ENCODE measurements around the gene SGPP2.

Gene SGPP2

DNA sequence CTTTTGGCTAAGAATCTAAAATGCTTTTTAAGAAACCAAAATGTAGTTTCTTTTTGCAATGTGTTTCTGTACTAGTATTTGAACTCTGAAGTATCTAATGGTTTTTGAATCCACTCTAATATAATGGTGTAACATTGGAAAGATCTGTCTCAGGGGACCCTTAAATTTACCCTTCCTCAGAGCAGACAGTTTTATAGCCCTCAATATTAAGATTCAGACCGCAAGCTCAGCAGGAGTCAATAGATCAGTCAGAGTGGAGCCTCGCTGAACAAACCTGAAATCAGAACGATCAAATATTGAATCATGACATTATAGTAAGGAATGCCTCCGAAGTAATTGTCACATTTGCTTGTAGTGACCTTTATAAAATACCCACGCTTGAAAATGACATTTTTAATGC lies 18.3 kb downstream of the SGPP2 start:
- WGBS, 2 experiments (ENCODE audit: insufficient coverage in 2 of 2): 90 to 94% methylated on average over 2 to 5 of the region's 5 CpGs
- no peaks in the 10 kb centered on the region for H3K9me3 ChIP-seq (ENCODE audit: control insufficient read depth, low read length)
- H3K27ac ChIP-seq (ENCODE audit: low read depth, low read length, severe bottlenecking): no peak overlapping the region
- H3K4me3 ChIP-seq (ENCODE audit: extremely low read depth, insufficient read depth, low read length, poor library complexity, severe bottlenecking): no peak overlapping the region
- H3K4me1 ChIP-seq (ENCODE audit: control insufficient read depth, insufficient read depth, low read length, poor library complexity, severe bottlenecking): peaks cover 5% of the 10 kb centered on the region
- H3K36me3 ChIP-seq (ENCODE audit: control insufficient read depth, insufficient read depth, low read length): no peaks in the 10 kb centered on the region

DNA sequence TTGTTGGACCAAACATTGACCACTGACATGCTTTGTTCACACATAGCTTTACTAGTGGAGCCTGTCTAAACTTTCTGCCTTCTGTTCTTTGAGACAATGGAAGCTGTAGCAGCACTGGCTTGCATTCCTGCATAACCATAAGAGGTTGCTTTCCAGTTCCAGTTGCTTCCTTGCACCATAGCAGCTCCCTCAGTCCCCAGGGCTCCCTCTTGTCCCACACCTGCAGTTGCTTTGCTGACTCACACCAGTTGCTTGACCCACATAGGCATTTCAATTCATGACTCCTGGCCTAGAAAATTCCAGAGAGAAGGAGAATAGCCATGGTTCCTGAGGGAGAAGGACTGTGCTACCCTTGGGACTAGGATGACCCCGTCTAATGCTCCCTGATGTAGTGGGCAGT lies 20.9 kb downstream of the SGPP2 start:
- no peak overlapping the region for H3K27ac ChIP-seq (ENCODE audit: low read depth, low read length, severe bottlenecking)
- no peak overlapping the region for H3K4me3 ChIP-seq (ENCODE audit: extremely low read depth, insufficient read depth, low read length, poor library complexity, severe bottlenecking)
- H3K4me1 ChIP-seq (ENCODE audit: control insufficient read depth, insufficient read depth, low read length, poor library complexity, severe bottlenecking): peaks cover 10% of the 10 kb centered on the region
- no peaks in the 10 kb centered on the region for H3K9me3 ChIP-seq (ENCODE audit: control insufficient read depth, low read length)
- H3K36me3 ChIP-seq (ENCODE audit: control insufficient read depth, insufficient read depth, low read length): no peaks in the 10 kb centered on the region
- WGBS, 2 experiments (ENCODE audit: insufficient coverage in 2 of 2): 50% methylated on average over 1 of the region's 1 CpG; no CpG with 5 or more reads in 1 of the 2 experiments

DNA sequence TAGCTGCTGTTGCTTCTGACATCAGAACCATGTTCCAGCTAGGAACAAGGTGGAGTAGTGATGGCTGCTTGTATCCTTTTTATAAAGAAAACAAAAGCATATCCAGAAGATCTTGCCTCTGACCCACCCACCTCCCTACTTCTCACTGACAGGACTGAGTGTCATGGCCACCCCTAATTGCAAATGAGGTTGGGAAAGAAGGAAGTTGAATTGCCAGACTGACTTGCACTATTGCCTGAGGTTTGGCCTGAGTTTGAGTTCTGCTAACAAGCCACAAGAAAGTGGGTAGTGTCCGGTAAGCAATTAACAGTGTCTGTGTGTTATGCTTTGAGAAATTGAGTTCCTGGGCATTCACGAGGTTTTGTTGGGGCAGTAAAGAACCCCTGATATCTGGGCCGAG lies 22.8 kb downstream of the SGPP2 start:
- Histone ChIP-seq H3K27ac (ENCODE audit: low read depth, low read length, severe bottlenecking) (no peak overlapping the region), H3K36me3 (ENCODE audit: control insufficient read depth, insufficient read depth, low read length) (no peaks in the 10 kb centered on the region), H3K4me3 (ENCODE audit: extremely low read depth, insufficient read depth, low read length, poor library complexity, severe bottlenecking) (no peak overlapping the region), H3K4me1 (ENCODE audit: control insufficient read depth, insufficient read depth, low read length, poor library complexity, severe bottlenecking) (peaks cover 5% of the 10 kb centered on the region), H3K9me3 (ENCODE audit: control insufficient read depth, low read length) (no peaks in the 10 kb centered on the region)
- 81 to 100% methylated on average over 1 to 3 of the region's 3 CpGs for WGBS, 2 experiments (ENCODE audit: insufficient coverage in 2 of 2)

DNA sequence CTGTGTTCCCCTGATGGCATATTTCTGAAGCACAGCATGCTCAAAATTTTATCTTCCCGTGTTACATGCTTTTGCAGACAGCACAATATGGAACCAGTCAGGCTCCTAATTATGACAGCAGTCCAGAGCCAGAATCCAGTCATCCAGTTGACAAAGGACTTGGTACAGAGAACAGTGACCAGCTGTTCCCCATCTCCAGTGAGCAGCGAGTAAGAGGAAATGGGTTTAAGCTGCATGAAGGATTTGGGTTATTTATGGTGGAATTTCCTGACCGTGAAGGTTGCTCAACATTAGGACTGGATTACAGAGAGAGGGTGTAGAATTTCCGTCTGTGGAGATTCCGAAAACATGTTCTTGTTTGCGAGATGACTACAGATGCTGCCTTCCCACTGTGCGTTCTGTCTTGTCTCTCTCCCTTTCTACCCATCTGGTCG lies 24.4 kb downstream of the SGPP2 start:
- Histone ChIP-seq H3K9me3 (ENCODE audit: control insufficient read depth, low read length) (no peaks in the 10 kb centered on the region), H3K4me3 (ENCODE audit: extremely low read depth, insufficient read depth, low read length, poor library complexity, severe bottlenecking) (no peak overlapping the region), H3K4me1 (ENCODE audit: control insufficient read depth, insufficient read depth, low read length, poor library complexity, severe bottlenecking) (peaks cover 5% of the 10 kb centered on the region), H3K27ac (ENCODE audit: low read depth, low read length, severe bottlenecking) (no peak overlapping the region), H3K36me3 (ENCODE audit: control insufficient read depth, insufficient read depth, low read length) (no peaks in the 10 kb centered on the region)
- WGBS, 2 experiments (ENCODE audit: insufficient coverage in 2 of 2): 66 to 94% methylated on average over 3 to 6 of the region's 8 CpGs

DNA sequence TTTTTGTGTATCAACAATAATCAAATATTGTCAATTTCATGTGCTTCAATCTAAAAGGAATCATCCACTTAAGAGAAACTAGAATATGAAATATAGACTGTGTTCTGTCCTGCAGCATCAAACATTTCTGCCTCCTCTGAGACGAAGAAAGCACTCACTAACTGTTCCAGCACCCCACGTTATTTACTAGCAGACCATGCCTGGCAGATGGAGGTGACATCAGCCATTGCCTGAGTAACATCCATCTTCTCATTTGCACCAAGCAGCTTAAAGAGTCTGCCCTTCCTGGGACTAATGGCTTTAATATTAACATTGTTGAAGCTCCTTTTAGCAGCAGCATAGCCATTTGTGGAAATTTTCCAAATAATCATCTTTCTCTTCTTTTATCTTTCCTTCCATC lies 25.7 kb downstream of the SGPP2 start:
- Histone ChIP-seq H3K4me3 (ENCODE audit: extremely low read depth, insufficient read depth, low read length, poor library complexity, severe bottlenecking) (no peak overlapping the region), H3K27ac (ENCODE audit: low read depth, low read length, severe bottlenecking) (no peak overlapping the region), H3K36me3 (ENCODE audit: control insufficient read depth, insufficient read depth, low read length) (no peaks in the 10 kb centered on the region), H3K9me3 (ENCODE audit: control insufficient read depth, low read length) (no peaks in the 10 kb centered on the region), H3K4me1 (ENCODE audit: control insufficient read depth, insufficient read depth, low read length, poor library complexity, severe bottlenecking) (peaks cover 5% of the 10 kb centered on the region)
- WGBS, 2 experiments (ENCODE audit: insufficient coverage in 2 of 2): 60 to 79% methylated on average over 1 to 2 of the region's 2 CpGs

DNA sequence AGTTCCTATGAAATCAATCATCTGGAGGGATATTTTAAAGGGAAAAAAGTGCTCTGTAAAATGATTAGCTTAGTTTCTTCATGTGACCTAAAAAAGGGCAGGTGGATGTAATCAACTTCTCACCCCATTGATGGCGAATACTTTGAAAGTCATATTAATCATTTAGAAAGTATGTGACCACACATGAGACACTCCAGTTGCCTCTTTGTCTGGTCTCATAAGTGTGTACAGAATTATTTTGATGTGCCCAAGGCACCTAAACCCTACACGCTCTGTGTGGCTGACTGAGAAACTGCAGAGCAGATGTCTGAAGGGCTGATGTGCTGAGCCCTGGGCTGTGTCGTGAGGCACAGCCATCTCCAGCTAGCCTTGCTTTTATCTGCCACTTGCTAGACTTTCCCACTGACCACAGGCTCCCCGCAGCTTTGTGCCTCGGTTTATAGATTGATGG lies 26.9 kb downstream of the SGPP2 start:
- no peaks in the 10 kb centered on the region for H3K9me3 ChIP-seq (ENCODE audit: control insufficient read depth, low read length)
- H3K4me1 ChIP-seq (ENCODE audit: control insufficient read depth, insufficient read depth, low read length, poor library complexity, severe bottlenecking): peaks cover 5% of the 10 kb centered on the region
- WGBS, 2 experiments (ENCODE audit: insufficient coverage in 2 of 2): 59 to 100% methylated on average over 1 to 2 of the region's 5 CpGs
- H3K4me3 ChIP-seq (ENCODE audit: extremely low read depth, insufficient read depth, low read length, poor library complexity, severe bottlenecking): no peak overlapping the region
- no peaks in the 10 kb centered on the region for H3K36me3 ChIP-seq (ENCODE audit: control insufficient read depth, insufficient read depth, low read length)
- no peak overlapping the region for H3K27ac ChIP-seq (ENCODE audit: low read depth, low read length, severe bottlenecking)

DNA sequence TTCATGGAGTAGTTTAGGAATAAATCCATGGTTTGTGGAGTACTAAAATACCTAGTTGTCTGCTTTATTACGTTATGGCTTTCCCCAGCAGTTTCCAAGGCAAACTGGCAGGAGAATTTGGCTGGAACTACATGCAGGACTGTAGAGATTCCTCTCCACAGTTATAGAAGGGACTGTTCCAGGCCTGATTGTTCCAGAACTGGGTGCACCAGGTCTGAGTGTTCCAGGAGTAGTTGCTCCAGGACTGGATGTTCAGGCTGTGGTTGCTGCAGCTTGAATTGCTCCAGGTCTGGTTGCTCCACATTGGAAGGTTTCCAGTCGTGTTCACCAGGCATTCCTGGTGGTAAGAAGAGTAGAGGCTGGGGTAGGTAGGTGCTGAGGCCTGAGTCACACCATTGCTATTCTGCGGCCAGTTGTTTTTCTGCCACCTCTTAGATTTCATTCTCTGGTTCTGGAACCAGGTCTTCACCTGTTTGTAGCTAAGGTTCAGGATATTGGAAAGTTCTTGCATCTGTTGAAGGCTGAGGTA lies 28.1 kb downstream of the SGPP2 start:
- Histone ChIP-seq H3K4me1 (ENCODE audit: control insufficient read depth, insufficient read depth, low read length, poor library complexity, severe bottlenecking) (peaks cover 5% of the 10 kb centered on the region), H3K27ac (ENCODE audit: low read depth, low read length, severe bottlenecking) (no peak overlapping the region), H3K4me3 (ENCODE audit: extremely low read depth, insufficient read depth, low read length, poor library complexity, severe bottlenecking) (no peak overlapping the region), H3K36me3 (ENCODE audit: control insufficient read depth, insufficient read depth, low read length) (no peaks in the 10 kb centered on the region), H3K9me3 (ENCODE audit: control insufficient read depth, low read length) (no peaks in the 10 kb centered on the region)
- WGBS, 2 experiments (ENCODE audit: insufficient coverage in 2 of 2): 86 to 93% methylated on average over 2 to 3 of the region's 3 CpGs

DNA sequence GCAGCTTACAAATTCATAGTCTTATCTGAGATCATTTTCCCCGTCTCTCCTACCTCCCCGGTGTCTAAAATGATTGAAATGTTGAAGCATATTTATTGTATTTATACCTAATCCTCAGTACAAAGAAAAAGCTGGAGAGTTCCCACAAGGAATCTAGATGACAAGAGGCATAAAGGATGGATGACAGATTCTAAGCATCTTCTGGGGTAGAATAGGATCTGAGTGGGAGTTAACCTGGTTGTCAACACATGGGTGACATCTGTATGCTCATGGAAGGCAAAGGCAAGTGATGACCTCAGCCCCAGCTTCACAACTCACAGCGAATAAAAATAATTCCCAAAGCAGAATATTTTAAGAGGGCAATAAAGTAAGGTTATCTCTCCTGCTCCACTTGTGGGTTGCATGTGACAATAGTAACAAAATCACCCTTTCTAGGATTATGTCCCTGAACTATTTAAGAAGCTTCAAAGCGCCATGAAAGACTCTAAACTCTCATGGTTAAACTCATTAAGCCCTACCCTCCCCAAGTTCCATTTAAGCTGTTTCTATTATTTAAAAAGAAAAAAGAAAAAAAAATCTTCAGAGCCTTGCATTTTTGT lies 32.2 kb downstream of the SGPP2 start:
- Histone ChIP-seq H3K27ac (ENCODE audit: low read depth, low read length, severe bottlenecking) (no peak overlapping the region), H3K9me3 (ENCODE audit: control insufficient read depth, low read length) (peaks cover under 1% of the 10 kb centered on the region), H3K36me3 (ENCODE audit: control insufficient read depth, insufficient read depth, low read length) (no peaks in the 10 kb centered on the region), H3K4me1 (ENCODE audit: control insufficient read depth, insufficient read depth, low read length, poor library complexity, severe bottlenecking) (no peaks in the 10 kb centered on the region), H3K4me3 (ENCODE audit: extremely low read depth, insufficient read depth, low read length, poor library complexity, severe bottlenecking) (no peak overlapping the region)
- WGBS, 2 experiments (ENCODE audit: insufficient coverage in 2 of 2): no CpG with 5 or more reads among the region's 4 CpGs

DNA sequence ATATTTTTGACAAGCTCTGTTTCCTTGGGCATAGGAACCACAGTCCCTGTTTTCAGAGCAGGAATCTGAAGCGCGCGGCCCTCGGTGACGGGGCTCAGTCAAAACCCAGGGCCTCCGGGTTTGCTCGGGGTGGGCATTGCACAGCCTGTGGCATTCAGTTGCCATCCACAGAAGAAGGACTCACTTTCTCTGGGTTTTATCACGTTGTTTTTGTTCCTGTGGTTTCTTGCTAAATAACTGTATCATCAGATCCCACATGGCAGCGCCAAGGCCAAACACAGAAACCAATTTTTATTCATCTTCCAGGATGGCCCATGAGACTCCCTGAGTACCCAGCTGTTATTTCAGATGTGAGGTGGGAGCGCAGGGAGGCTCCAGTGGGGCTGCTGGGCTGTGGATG lies 35.6 kb downstream of the SGPP2 start:
- no peaks in the 10 kb centered on the region for H3K36me3 ChIP-seq (ENCODE audit: control insufficient read depth, insufficient read depth, low read length)
- H3K4me1 ChIP-seq (ENCODE audit: control insufficient read depth, insufficient read depth, low read length, poor library complexity, severe bottlenecking): no peaks in the 10 kb centered on the region
- peaks cover 7% of the 10 kb centered on the region for H3K9me3 ChIP-seq (ENCODE audit: control insufficient read depth, low read length)
- 88 to 95% methylated on average over 8 to 10 of the region's 10 CpGs for WGBS, 2 experiments (ENCODE audit: insufficient coverage in 2 of 2)
- H3K27ac ChIP-seq (ENCODE audit: low read depth, low read length, severe bottlenecking): no peak overlapping the region
- no peak overlapping the region for H3K4me3 ChIP-seq (ENCODE audit: extremely low read depth, insufficient read depth, low read length, poor library complexity, severe bottlenecking)

DNA sequence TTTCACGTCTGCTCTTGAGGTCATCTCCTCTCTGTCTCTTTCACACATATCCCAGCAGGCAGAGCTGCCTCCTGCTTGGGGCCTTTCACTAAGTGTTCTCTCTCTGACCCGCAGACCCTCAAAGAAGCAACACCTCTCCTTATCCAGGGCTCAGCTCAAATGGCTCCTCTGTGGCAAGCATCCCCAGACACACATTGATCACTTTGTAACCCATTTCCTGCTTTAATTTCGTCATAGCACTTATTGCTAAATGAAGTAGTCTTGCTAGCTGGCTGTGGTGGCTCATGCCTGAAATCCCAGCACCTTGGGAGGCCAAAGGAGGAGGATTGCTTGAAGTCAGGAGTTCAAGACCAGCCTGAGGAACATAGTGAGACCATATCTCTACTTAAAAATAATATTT lies 41.4 kb downstream of the SGPP2 start:
- Histone ChIP-seq H3K27ac (ENCODE audit: low read depth, low read length, severe bottlenecking) (no peak overlapping the region), H3K4me1 (ENCODE audit: control insufficient read depth, insufficient read depth, low read length, poor library complexity, severe bottlenecking) (no peaks in the 10 kb centered on the region), H3K9me3 (ENCODE audit: control insufficient read depth, low read length) (peaks cover 7% of the 10 kb centered on the region), H3K36me3 (ENCODE audit: control insufficient read depth, insufficient read depth, low read length) (no peaks in the 10 kb centered on the region), H3K4me3 (ENCODE audit: extremely low read depth, insufficient read depth, low read length, poor library complexity, severe bottlenecking) (no peak overlapping the region)
- 73 to 86% methylated on average over 1 to 2 of the region's 3 CpGs for WGBS, 2 experiments (ENCODE audit: insufficient coverage in 2 of 2)

DNA sequence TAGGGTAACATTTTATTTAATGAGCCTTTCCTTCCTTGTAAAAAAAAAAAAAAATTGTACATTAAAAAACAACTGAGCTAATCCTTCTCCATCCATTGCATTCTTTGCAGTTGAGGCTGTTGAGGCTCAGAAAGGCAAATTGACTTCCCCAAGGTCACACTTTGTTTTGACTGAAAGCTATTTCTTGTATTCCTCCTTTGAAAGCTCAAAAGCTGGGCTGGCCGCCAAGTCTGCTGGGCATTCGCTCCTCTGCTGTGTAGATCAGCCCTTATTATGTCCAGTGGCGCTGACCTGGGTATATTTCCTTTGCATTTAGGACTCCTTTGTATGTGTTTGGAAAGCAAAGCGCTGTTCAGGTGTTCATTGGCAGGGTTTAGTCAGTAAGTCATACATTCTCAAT lies 44.0 kb downstream of the SGPP2 start:
- Histone ChIP-seq H3K9me3 (ENCODE audit: control insufficient read depth, low read length) (no peaks in the 10 kb centered on the region), H3K36me3 (ENCODE audit: control insufficient read depth, insufficient read depth, low read length) (no peaks in the 10 kb centered on the region), H3K4me3 (ENCODE audit: extremely low read depth, insufficient read depth, low read length, poor library complexity, severe bottlenecking) (no peak overlapping the region), H3K4me1 (ENCODE audit: control insufficient read depth, insufficient read depth, low read length, poor library complexity, severe bottlenecking) (no peaks in the 10 kb centered on the region), H3K27ac (ENCODE audit: low read depth, low read length, severe bottlenecking) (no peak overlapping the region)
- WGBS, 2 experiments (ENCODE audit: insufficient coverage in 2 of 2): 96% methylated on average over 2 of the region's 4 CpGs; no CpG with 5 or more reads in 1 of the 2 experiments
